HG03378 (cell line): ENCODE data around the gene RPL7A.
"Not testable (repeated sequence)": the region's sequence is repeated elsewhere in the genome, so short reads cannot be mapped to it uniquely, and the experiment has no call there.

Experiments used
- ATAC-seq: cut with Tn5 transposase; IDR thresholded peaks from one replicate; pipeline ENCODE4 v1.9.1; 2021; ENCODE audit warnings: mild to moderate bottlenecking, moderate library complexity; ENCODE audit not compliant: unreplicated experiment

RPL7A gene

GRCh38 chr9:133386338-133386737 is 38.3 kb downstream of the RPL7A start:
- ATAC-seq, result no peak

GRCh38 chr9:133387680-133388079 is 39.7 kb downstream of the RPL7A start:
- ATAC-seq, result no peak

- no peak for ATAC-seq
Measured at GRCh38 chr9:133389025-133389557, 41.1 kb downstream of the RPL7A start.

GRCh38 chr9:133389562-133389961 is 41.5 kb downstream of the RPL7A start:
- ATAC-seq, result no peak

GRCh38 chr9:133390713-133391112 is 42.7 kb downstream of the RPL7A start:
- no peak for ATAC-seq

- ATAC-seq, result not testable (repeated sequence)
Measured at GRCh38 chr9:133391449-133391848, 43.4 kb downstream of the RPL7A start.

- not testable (repeated sequence) for ATAC-seq
Measured at GRCh38 chr9:133392308-133392707, 44.3 kb downstream of the RPL7A start.

GRCh38 chr9:133393399-133393798 is 45.4 kb downstream of the RPL7A start:
- ATAC-seq, result no peak

- ATAC-seq, result no peak
Measured at GRCh38 chr9:133394687-133395271, 46.8 kb downstream of the RPL7A start.

- ATAC-seq, result no peak
Measured at GRCh38 chr9:133396952-133397351, 48.9 kb downstream of the RPL7A start.

- ATAC-seq, result no peak
Measured at GRCh38 chr9:133397370-133397769, 49.4 kb downstream of the RPL7A start.

- ATAC-seq, result no peak
Measured at GRCh38 chr9:133397895-133398294, 49.9 kb downstream of the RPL7A start.

- no peak for ATAC-seq
Measured at GRCh38 chr9:133400292-133400691, 52.3 kb downstream of the RPL7A start.
